Measurements from ENCODE around the gene IL18RAP.

The IL18RAP gene

GRCh38 chr2:102427249-102427648 lies 4.3 kb downstream of the IL18RAP start:
- TF ChIP-seq, protein P1, sequence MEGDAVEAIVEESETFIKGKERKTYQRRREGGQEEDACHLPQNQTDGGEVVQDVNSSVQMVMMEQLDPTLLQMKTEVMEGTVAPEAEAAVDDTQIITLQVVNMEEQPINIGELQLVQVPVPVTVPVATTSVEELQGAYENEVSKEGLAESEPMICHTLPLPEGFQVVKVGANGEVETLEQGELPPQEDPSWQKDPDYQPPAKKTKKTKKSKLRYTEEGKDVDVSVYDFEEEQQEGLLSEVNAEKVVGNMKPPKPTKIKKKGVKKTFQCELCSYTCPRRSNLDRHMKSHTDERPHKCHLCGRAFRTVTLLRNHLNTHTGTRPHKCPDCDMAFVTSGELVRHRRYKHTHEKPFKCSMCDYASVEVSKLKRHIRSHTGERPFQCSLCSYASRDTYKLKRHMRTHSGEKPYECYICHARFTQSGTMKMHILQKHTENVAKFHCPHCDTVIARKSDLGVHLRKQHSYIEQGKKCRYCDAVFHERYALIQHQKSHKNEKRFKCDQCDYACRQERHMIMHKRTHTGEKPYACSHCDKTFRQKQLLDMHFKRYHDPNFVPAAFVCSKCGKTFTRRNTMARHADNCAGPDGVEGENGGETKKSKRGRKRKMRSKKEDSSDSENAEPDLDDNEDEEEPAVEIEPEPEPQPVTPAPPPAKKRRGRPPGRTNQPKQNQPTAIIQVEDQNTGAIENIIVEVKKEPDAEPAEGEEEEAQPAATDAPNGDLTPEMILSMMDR (IDR thresholded peaks at IDR 0.05; ENCODE audit: low read depth, low read length, missing control alignments), result no peak
- DNase-seq (ENCODE audit: extremely low read depth, low read depth), result no peak
- H3K4me3 ChIP-seq (replicated peaks; ENCODE audit: low read depth, low read length), result no peak overlapping the region

DNA sequence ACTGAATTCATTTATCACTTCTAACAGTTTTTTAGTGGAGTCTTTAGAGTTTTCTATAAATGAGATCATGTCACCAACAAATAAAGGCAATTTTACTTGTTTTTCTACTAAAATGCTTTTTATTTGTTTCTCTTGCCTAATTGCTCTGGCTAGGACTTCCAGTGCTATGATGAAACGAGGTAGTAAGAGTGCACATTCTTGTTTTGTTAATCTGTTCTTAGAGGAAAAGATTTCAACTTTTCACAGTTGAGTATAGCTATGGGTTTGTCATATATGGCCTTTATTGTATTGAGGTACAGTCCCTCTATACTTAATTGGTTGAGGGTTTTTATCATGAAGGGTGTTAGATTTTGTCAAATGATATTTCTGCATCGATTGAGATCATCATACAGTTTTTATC lies 5.6 kb downstream of the IL18RAP start:
- no peak overlapping the region for H3K4me3 ChIP-seq (replicated peaks; ENCODE audit: low read depth, low read length)
- TF ChIP-seq, protein P1 (IDR thresholded peaks at IDR 0.05; ENCODE audit: low read depth, low read length, missing control alignments), result no peak
- no peak for DNase-seq (ENCODE audit: extremely low read depth, low read depth)

DNA sequence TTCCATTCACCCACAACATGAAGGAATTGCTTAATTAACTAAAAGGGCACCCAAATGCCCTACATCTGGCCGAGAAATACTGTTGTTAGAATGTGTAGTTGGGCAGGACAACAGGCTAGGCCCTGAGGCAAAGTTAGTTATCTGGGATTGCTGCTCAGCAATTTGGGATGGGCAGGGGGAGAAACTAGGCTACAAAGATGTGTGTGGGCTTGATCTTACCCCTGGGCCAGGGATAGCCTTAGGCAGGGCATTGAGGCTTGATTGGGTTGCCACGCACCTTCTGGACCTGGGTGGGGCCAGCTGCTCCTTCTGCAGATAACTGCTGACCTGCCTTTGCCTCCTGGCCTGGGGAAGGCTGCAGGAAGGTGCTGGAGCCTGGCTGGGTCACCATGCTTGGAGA lies 9.4 kb downstream of the IL18RAP start:
- no peak for DNase-seq (ENCODE audit: extremely low read depth, low read depth)
- no peak overlapping the region for H3K4me3 ChIP-seq (replicated peaks; ENCODE audit: low read depth, low read length)
- TF ChIP-seq, protein P1 (IDR thresholded peaks at IDR 0.05; ENCODE audit: low read depth, low read length, missing control alignments), result no peak

GRCh38 chr2:102433973-102434654 lies 11.2 kb downstream of the IL18RAP start:
- no peak overlapping the region for H3K4me3 ChIP-seq (replicated peaks; ENCODE audit: low read depth, low read length)
- no peak for DNase-seq (ENCODE audit: extremely low read depth, low read depth)
- TF ChIP-seq, protein P1 (IDR thresholded peaks at IDR 0.05; ENCODE audit: low read depth, low read length, missing control alignments), result no peak

GRCh38 chr2:102434655-102435381 lies 11.9 kb downstream of the IL18RAP start:
- DNase-seq (ENCODE audit: extremely low read depth, low read depth), result no peak
- TF ChIP-seq, protein P1 (IDR thresholded peaks at IDR 0.05; ENCODE audit: low read depth, low read length, missing control alignments), result no peak
- H3K4me3 ChIP-seq (replicated peaks; ENCODE audit: low read depth, low read length), result no peak overlapping the region

DNA sequence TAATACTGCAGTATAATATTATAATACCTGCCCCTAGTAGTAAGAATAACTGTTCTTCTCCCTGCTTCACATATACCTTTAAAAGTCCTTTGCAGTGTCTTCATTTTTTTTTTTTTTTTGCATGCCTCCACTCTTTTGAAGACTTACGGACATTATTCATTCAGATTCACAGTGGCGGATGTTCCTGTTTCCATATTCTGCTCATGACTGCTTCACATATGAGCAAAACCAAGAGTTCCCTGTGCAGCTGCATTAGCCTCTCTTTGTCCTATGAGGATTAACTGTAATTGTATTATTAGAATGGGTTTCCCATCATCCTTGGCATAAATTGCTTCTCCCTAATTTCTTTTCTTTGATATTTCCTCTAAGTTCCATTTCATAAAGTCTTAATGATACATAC lies 12.8 kb downstream of the IL18RAP start:
- no peak overlapping the region for H3K4me3 ChIP-seq (replicated peaks; ENCODE audit: low read depth, low read length)
- DNase-seq (ENCODE audit: extremely low read depth, low read depth), result no peak
- TF ChIP-seq, protein P1 (IDR thresholded peaks at IDR 0.05; ENCODE audit: low read depth, low read length, missing control alignments), result no peak
